Activated CD8-positive, alpha-beta T cell treated with anti-CD3 and anti-CD28 coated beads for 36 hours (primary cell): Measurements from ENCODE around the gene ZNF77. TPM values are rescaled to one million over a fixed set of nuclear protein-coding genes. Genes with fewer than 3 reads are reported as not detected.

Source experiments
- ATAC-seq: fragments of 200-7000 bp; cut with Tn5 transposase; one replicate; pipeline ENCODE4 v1.10.0; 2021; ENCODE audit warnings: mild to moderate bottlenecking, moderate library complexity
- CTCF ChIA-PET: fragments of 350-600 bp; sonication (Branson Sonifier 250); formaldehyde crosslinking; loops from one replicate; lab custom pipeline; 2021; ENCODE audit warnings: antibody characterized with exemption; lab: Charles Lee
- POLR2A ChIA-PET: fragments of 350-600 bp; sonication (Branson Sonifier 250); formaldehyde crosslinking; loops from one replicate; lab custom pipeline; 2021; ENCODE audit warnings: antibody characterized with exemption; lab: Charles Lee
- DNase-seq: peaks from one replicate; pipeline ENCODE4 v3.0.0-alpha.2; 2020
- H3K27ac Mint-ChIP-seq: one replicate; pipeline ENCODE4 v1.8.0; 2021; ENCODE audit warnings: mild to moderate bottlenecking, mixed read lengths
- H3K27me3 Mint-ChIP-seq: one replicate; pipeline ENCODE4 v1.8.0; 2021; ENCODE audit warnings: mixed read lengths
- H3K36me3 Mint-ChIP-seq: one replicate; pipeline ENCODE4 v1.8.0; 2021; ENCODE audit warnings: low read depth, mixed read lengths
- H3K4me1 Mint-ChIP-seq: one replicate; pipeline ENCODE4 v1.8.0; 2021; ENCODE audit warnings: low read depth, mixed read lengths
- H3K4me3 Mint-ChIP-seq: one replicate; pipeline ENCODE4 v1.8.0; 2021; ENCODE audit warnings: mild to moderate bottlenecking, moderate library complexity, mixed read lengths
- H3K9me3 Mint-ChIP-seq: one replicate; pipeline ENCODE4 v1.8.0; 2021; ENCODE audit warnings: mixed read lengths
- CTCF ChIP-seq: fragments of 200-600 bp; IDR thresholded peaks from one replicate; pipeline ENCODE4 v1.8.0; 2022; ENCODE audit warnings: antibody characterized with exemption, mild to moderate bottlenecking
- intact Hi-C: fragments of 100-400 bp; cut with micrococcal nuclease; formaldehyde crosslinking; loops from one replicate; pipeline ENCODE4 v1.10.0; 2022
- total RNA-seq, 2 experiments: library from RNA; stranded (reverse); gene quantifications; one replicate each; pipeline ENCODE4 v1.2.3, GENCODE V29; 2021

ZNF77 gene
- total RNA-seq, 2 experiments from 2014 or later, result 2.6 to 2.8 TPM

DNA sequence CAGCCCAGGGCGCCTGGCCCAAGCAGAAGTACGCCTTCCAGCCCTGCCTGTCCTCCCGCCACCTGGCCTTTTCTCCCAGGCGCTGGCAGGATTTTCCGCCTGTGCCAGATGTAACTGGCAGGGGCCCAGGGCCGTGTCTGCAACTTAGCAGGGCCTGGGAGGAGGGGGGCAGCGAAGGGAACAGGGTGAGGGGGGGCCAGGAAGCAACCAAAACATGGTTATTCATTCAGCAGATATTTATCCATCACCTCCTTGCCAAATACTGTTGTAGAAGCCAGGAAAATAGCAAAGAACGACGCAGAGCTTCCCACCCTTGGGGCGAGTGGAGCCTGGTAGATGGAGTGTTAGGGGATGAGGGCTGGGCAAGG is 38.2 kb upstream of the ZNF77 start:
- intact Hi-C loops, result no loop called here
- POLR2A ChIA-PET, result no interaction called here
- no peak for TF ChIP-seq CTCF
- no peaks in the 10 kb centered on the region for H3K4me1 Mint-ChIP-seq
- H3K27ac Mint-ChIP-seq, result no peak overlapping the region
- no peak overlapping the region for H3K4me3 Mint-ChIP-seq
- ATAC-seq (no peak), DNase-seq (no peak)
- CTCF ChIA-PET, result no interaction called here
- H3K36me3 Mint-ChIP-seq, result no peaks in the 10 kb centered on the region
- no peaks in the 10 kb centered on the region for H3K9me3 Mint-ChIP-seq
- H3K27me3 Mint-ChIP-seq, result peaks cover 13% of the 10 kb centered on the region

DNA sequence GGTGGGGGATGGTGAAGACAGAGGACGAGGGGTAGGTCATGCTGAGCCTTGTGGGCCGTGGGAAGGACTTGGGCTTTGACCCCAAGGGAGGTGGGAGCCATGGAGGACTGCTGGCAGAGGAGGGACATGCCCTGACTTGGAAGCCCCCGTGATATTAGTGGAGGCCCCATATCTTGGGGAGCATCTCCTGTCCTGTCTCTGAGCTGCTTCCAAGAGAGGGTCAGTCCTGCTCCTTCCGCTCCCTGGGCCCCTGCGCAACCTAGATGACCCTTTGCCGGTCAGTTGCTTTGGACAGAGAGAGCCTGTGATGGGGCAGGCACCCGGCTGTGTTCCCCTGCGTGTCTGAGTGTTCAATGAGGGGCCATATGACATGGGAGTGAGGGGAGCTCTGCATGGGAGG is 37.8 kb upstream of the ZNF77 start:
- intact Hi-C loops, result no loop called here
- Mint-ChIP-seq H3K27me3 (peaks cover 13% of the 10 kb centered on the region), H3K4me1 (peaks cover 3% of the 10 kb centered on the region), H3K9me3 (no peaks in the 10 kb centered on the region), H3K27ac (no peak overlapping the region), H3K4me3 (no peak overlapping the region), H3K36me3 (no peaks in the 10 kb centered on the region)
- ChIA-PET CTCF (no interaction called here), POLR2A (interaction anchor here (1.1 kb wide), 1 partner anchor 75 kb away, joined by 3 read pairs; no protein-coding TSS in a partner anchor)
- DNase-seq, result no peak
- TF ChIP-seq CTCF, result no peak
- ATAC-seq, result no peak

GRCh38 chr19:2981898-2982297 is 37.1 kb upstream of the ZNF77 start:
- DNase-seq (no peak), ATAC-seq (no peak)
- H3K9me3 Mint-ChIP-seq, result no peaks in the 10 kb centered on the region
- CTCF ChIA-PET, result interaction anchor here (0.9 kb wide), 1 partner anchor 127 kb away, joined by 3 read pairs; no protein-coding TSS in a partner anchor
- no peaks in the 10 kb centered on the region for H3K36me3 Mint-ChIP-seq
- peaks cover 6% of the 10 kb centered on the region for H3K4me1 Mint-ChIP-seq
- POLR2A ChIA-PET, result interaction anchor here (1.1 kb wide), 1 partner anchor 76 kb away, joined by 3 read pairs; no protein-coding TSS in a partner anchor
- intact Hi-C loops, result no loop called here
- no peak for TF ChIP-seq CTCF
- no peak overlapping the region for H3K27ac Mint-ChIP-seq
- H3K4me3 Mint-ChIP-seq, result no peak overlapping the region
- H3K27me3 Mint-ChIP-seq, result peaks cover 12% of the 10 kb centered on the region

GRCh38 chr19:2978772-2979171 is 34.0 kb upstream of the ZNF77 start:
- Mint-ChIP-seq H3K27ac (no peak overlapping the region), H3K27me3 (peaks cover 11% of the 10 kb centered on the region), H3K36me3 (no peaks in the 10 kb centered on the region), H3K4me3 (no peak overlapping the region), H3K4me1 (peaks cover 18% of the 10 kb centered on the region), H3K9me3 (no peaks in the 10 kb centered on the region)
- DNase-seq, result no peak
- intact Hi-C loops, result no loop called here
- ChIA-PET POLR2A (no interaction called here), CTCF (no interaction called here)
- ATAC-seq, result no peak
- TF ChIP-seq CTCF, result no peak

- TF ChIP-seq CTCF, result no peak
- Mint-ChIP-seq H3K27ac (no peak overlapping the region), H3K4me3 (peak overlapping the region; percentile 82), H3K9me3 (no peaks in the 10 kb centered on the region), H3K4me1 (peaks cover 18% of the 10 kb centered on the region), H3K36me3 (no peaks in the 10 kb centered on the region), H3K27me3 (peaks cover 7% of the 10 kb centered on the region)
- ATAC-seq (no peak), DNase-seq (no peak)
- POLR2A ChIA-PET, result interaction anchor here (1.3 kb wide), 1 partner anchor 58 kb away, joined by 3 read pairs; no protein-coding TSS in a partner anchor
- CTCF ChIA-PET, result interaction anchor here (0.6 to 5.2 kb wide), 4 partner anchors 15 to 168 kb away, joined by 3 to 22 read pairs (median 8); no protein-coding TSS in a partner anchor
- intact Hi-C loops, result no loop called here
Observed at GRCh38 chr19:2978166-2978767, 33.5 kb upstream of the ZNF77 start.
